Epithelial cell of proximal tubule (primary cell): ENCODE data around the gene KLKB1. TPM values are rescaled to one million over a fixed set of nuclear protein-coding genes. Genes with fewer than 3 reads are reported as not detected.

Experiments used
- DNase-seq: peaks from one replicate; pipeline ENCODE4 v3.0.0-alpha.2; 2011; ENCODE audit warnings: low read depth
- H3K4me3 ChIP-seq: 2 replicates; pipeline ENCODE4 v1.5.1; 2011; ENCODE audit warnings: low read depth, mild to moderate bottlenecking, low read length
- CTCF ChIP-seq: conservative IDR thresholded peaks from 2 replicates; pipeline ENCODE4 v1.5.1; 2012; ENCODE audit warnings: low read depth, mild to moderate bottlenecking, low read length
- total RNA-seq: library from RNA; depleted of rRNA; stranded (reverse); fragments of >200 nt; gene quantifications from 2 replicates; pipeline ENCODE4 v1.2.3, GENCODE V29; 2015

Gene KLKB1
- total RNA-seq, 1 donor from 2014 or later = not detected

DNA sequence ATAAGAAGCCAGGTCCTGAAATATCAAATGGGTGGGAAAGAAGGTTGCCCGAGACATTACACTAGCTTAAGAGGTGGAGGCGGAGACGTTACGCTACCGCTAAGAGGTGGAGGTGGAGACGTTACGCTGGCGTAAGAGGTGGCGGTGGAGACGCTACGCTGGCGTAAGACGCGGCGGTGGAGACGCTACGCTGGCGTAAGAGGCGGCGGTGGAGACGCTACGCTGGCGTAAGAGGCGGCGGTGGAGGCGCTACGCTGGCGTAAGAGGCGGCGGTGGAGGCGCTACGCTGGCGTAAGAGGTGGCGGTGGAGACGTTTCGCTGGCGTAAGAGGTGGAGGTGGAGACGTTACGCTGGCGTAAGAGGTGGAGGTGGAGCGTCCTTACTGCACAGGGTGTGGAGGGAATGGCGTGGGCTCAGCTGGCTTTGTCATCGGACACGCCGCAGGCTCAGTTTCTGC is 23.2 kb upstream of the KLKB1 start:
- DNase-seq = no peak
- TF ChIP-seq CTCF = no peak

GRCh38 chr4:186204686-186205085 is 22.6 kb upstream of the KLKB1 start:
- DNase-seq = no peak
- no peak for TF ChIP-seq CTCF
- H3K4me3 ChIP-seq = no peak overlapping the region

More for the DNA sequence above, 23.2 kb upstream of the KLKB1 start:
- H3K4me3 ChIP-seq = no peak overlapping the region

- H3K4me3 ChIP-seq = no peak overlapping the region
- no peak for TF ChIP-seq CTCF
- DNase-seq = no peak
Measured at GRCh38 chr4:186205156-186205555, 22.2 kb upstream of the KLKB1 start.

DNA sequence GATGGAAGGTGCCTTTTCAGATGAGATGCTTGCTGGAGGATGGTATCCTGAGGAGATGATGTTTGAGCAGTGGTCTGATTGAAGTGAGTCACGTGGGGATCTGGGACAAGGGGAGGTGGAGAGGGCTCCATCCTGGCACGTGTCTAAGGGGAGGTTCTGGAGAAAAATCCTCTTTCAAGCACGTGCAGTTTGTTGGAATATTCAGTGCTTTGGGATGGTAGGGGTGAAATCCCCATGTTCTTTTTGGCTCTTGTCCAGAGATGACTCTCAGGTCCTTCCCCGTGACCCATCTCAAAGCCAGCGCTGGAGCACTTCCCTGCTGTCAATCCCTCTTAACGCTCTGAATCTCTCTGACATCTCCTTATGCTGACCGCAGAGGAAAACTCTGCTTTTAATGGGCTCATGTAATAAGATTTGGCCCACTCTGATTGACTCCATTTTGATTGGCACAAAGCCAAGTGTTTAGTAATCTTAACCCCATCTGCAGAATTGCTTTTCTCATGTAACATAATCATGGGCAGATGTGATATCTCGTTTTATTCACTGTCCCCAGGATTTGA is 10.8 kb upstream of the KLKB1 start:
- DNase-seq = no peak
- TF ChIP-seq CTCF = no peak
- H3K4me3 ChIP-seq = no peak overlapping the region

- H3K4me3 ChIP-seq = no peak overlapping the region
- DNase-seq = no peak
- TF ChIP-seq CTCF = no peak
Measured at GRCh38 chr4:186217733-186218293, 9.5 kb upstream of the KLKB1 start.

GRCh38 chr4:186221624-186222023 is 5.7 kb upstream of the KLKB1 start:
- no peak for TF ChIP-seq CTCF
- no peak for DNase-seq
- no peak overlapping the region for H3K4me3 ChIP-seq

- TF ChIP-seq CTCF = no peak
- no peak overlapping the region for H3K4me3 ChIP-seq
- DNase-seq = no peak
Measured at GRCh38 chr4:186225848-186226247, 1.5 kb upstream of the KLKB1 start.
